ENCODE results near the gene ERFE.

Gene ERFE

DNA sequence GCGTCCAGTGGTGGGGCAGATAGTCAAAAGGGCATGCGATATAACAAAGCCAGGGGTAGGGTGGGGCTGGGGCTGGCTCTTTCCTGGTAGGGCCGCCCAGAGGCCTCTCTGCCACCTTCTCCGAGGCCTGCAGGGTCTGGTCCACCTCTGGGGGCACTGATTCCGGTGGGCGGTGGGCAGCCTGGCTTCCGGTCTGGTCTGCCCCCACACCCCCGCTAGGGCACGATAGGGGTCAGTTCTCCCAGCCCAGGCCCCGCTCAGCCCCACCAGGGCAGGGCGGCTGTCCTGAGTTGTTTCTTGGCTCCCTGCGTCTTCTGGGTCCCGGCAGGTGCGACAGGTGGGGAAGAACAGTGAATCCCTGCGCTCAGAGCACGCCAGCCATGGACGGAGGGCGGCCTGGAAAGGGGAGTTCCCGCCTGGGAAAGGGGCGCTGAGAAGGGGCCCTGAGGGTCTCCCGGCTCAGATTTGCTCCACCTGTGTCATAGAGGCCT lies 707 bp upstream of the ERFE start:
- TF ChIP-seq, protein P1, sequence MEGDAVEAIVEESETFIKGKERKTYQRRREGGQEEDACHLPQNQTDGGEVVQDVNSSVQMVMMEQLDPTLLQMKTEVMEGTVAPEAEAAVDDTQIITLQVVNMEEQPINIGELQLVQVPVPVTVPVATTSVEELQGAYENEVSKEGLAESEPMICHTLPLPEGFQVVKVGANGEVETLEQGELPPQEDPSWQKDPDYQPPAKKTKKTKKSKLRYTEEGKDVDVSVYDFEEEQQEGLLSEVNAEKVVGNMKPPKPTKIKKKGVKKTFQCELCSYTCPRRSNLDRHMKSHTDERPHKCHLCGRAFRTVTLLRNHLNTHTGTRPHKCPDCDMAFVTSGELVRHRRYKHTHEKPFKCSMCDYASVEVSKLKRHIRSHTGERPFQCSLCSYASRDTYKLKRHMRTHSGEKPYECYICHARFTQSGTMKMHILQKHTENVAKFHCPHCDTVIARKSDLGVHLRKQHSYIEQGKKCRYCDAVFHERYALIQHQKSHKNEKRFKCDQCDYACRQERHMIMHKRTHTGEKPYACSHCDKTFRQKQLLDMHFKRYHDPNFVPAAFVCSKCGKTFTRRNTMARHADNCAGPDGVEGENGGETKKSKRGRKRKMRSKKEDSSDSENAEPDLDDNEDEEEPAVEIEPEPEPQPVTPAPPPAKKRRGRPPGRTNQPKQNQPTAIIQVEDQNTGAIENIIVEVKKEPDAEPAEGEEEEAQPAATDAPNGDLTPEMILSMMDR (IDR thresholded peaks at IDR 0.05; ENCODE audit: low read length), result no peak
- no peak for TF ChIP-seq EZH2 (IDR thresholded peaks at IDR 0.05; ENCODE audit: borderline replicate concordance, low read length)
- Histone ChIP-seq H3K27me3 (ENCODE audit: insufficient read depth, low read length) (no peaks in the 10 kb centered on the region; the same call in 1 of the 2 replicates), H4K20me1 (ENCODE audit: insufficient read depth, low read length) (no peaks in the 10 kb centered on the region), H3K9me3 (ENCODE audit: low read length) (no peaks in the 10 kb centered on the region), H3K9me2 (ENCODE audit: low read depth, low read length) (no peaks in the 10 kb centered on the region), H3K4me3 (ENCODE audit: low read depth, low read length, poor library complexity, severe bottlenecking) (no peak overlapping the region), H3K9ac (ENCODE audit: low read length) (no peak overlapping the region), H2AFZ (ENCODE audit: low read length) (no peak overlapping the region), H3K4me2 (ENCODE audit: low read length) (no peak overlapping the region), H3K27ac (ENCODE audit: low read depth, low read length, poor library complexity, severe bottlenecking) (no peak overlapping the region), H3K79me2 (ENCODE audit: insufficient read depth, low read length) (no peaks in the 10 kb centered on the region), H3K4me1 (ENCODE audit: insufficient read depth, low read length, severe bottlenecking) (peaks cover 21% of the 10 kb centered on the region), H3K36me3 (ENCODE audit: insufficient read depth, low read length) (no peaks in the 10 kb centered on the region; the same call in 1 of the 2 replicates), H3F3A (ENCODE audit: insufficient read depth, low read length) (no peaks in the 10 kb centered on the region)

DNA sequence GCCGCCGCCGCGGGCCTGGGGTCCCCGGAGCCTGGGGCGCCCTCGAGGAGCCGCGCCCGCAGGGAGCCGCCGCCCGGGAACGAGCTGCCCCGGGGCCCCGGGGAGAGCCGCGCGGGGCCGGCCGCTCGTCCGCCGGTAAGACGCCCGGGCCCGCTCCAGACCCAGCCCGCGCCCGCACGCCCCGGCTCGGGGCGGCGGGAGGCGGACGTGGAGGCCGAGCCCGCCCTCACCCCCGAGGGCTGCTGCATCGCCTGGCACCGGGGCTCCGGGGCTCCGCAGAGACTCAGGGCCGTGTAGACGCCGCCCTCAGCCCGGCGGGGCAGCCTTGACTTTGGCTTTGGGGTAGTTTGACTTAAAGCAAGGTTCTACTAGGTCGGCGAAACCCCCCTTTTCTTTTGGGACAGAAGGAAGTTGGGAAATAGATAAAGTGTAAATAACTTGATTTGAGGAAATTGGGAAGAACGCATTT lies 335 bp downstream of the ERFE start:
- no peaks in the 10 kb centered on the region; the same call in 1 of the 2 replicates for H3K36me3 ChIP-seq (ENCODE audit: insufficient read depth, low read length)
- peak overlapping the region; percentile 67 for H3K4me2 ChIP-seq (ENCODE audit: low read length)
- no peaks in the 10 kb centered on the region for H4K20me1 ChIP-seq (ENCODE audit: insufficient read depth, low read length)
- peak overlapping the region; percentile 51; the same call in 1 of the 2 replicates for H3K9ac ChIP-seq (ENCODE audit: low read length)
- no peaks in the 10 kb centered on the region for H3K9me3 ChIP-seq (ENCODE audit: low read length)
- peaks cover 21% of the 10 kb centered on the region for H3K4me1 ChIP-seq (ENCODE audit: insufficient read depth, low read length, severe bottlenecking)
- no peak for TF ChIP-seq EZH2 (IDR thresholded peaks at IDR 0.05; ENCODE audit: borderline replicate concordance, low read length)
- TF ChIP-seq, protein P1 (IDR thresholded peaks at IDR 0.05; ENCODE audit: low read length), result no peak
- H3K79me2 ChIP-seq (ENCODE audit: insufficient read depth, low read length), result no peaks in the 10 kb centered on the region
- H2AFZ ChIP-seq (ENCODE audit: low read length), result no peak overlapping the region
- H3K4me3 ChIP-seq (ENCODE audit: low read depth, low read length, poor library complexity, severe bottlenecking), result peak overlapping the region; percentile 58
- H3K9me2 ChIP-seq (ENCODE audit: low read depth, low read length), result no peaks in the 10 kb centered on the region
- no peak overlapping the region for H3K27ac ChIP-seq (ENCODE audit: low read depth, low read length, poor library complexity, severe bottlenecking)
- H3F3A ChIP-seq (ENCODE audit: insufficient read depth, low read length), result no peaks in the 10 kb centered on the region
- no peaks in the 10 kb centered on the region; the same call in 1 of the 2 replicates for H3K27me3 ChIP-seq (ENCODE audit: insufficient read depth, low read length)

DNA sequence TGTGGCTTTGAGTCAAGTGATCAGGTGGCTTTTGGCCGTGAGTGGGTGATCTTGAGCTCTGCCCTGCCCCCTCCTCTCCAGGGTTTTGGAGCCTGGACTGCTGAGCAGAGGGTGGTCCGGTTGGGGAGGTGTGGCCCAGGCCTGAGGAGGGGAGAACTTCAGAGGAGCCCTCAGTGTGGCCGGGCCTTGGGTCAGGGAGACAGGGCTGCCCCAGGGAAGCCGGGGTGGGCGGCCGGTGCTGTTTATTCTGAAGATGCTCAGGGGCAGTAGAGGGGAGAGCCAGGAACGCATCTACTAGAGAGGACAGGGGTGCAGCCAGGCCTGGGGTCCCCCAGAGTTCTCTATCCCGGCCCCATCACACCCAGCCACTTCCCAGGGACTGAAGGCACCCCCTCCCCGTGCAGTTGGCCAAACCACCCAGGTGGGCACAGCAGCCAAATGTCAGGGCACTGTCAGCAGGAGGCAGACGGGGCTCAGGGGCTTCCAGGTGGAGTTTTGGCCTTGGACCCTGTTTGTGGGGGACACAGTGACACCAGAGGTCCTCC lies 963 bp downstream of the ERFE start:
- peak overlapping the region; percentile 58 for H3K4me3 ChIP-seq (ENCODE audit: low read depth, low read length, poor library complexity, severe bottlenecking)
- H2AFZ ChIP-seq (ENCODE audit: low read length), result no peak overlapping the region
- no peaks in the 10 kb centered on the region; the same call in 1 of the 2 replicates for H3K36me3 ChIP-seq (ENCODE audit: insufficient read depth, low read length)
- no peaks in the 10 kb centered on the region for H3K27me3 ChIP-seq (ENCODE audit: insufficient read depth, low read length)
- no peaks in the 10 kb centered on the region for H3K79me2 ChIP-seq (ENCODE audit: insufficient read depth, low read length)
- H3K9ac ChIP-seq (ENCODE audit: low read length), result no peak overlapping the region; the same call in 1 of the 2 replicates
- H3K27ac ChIP-seq (ENCODE audit: low read depth, low read length, poor library complexity, severe bottlenecking), result no peak overlapping the region
- H3K9me3 ChIP-seq (ENCODE audit: low read length), result no peaks in the 10 kb centered on the region
- no peaks in the 10 kb centered on the region for H3K9me2 ChIP-seq (ENCODE audit: low read depth, low read length)
- H3K4me2 ChIP-seq (ENCODE audit: low read length), result peak overlapping the region; percentile 67
- no peaks in the 10 kb centered on the region for H3F3A ChIP-seq (ENCODE audit: insufficient read depth, low read length)
- no peaks in the 10 kb centered on the region for H4K20me1 ChIP-seq (ENCODE audit: insufficient read depth, low read length)
- peaks cover 21% of the 10 kb centered on the region for H3K4me1 ChIP-seq (ENCODE audit: insufficient read depth, low read length, severe bottlenecking)
- TF ChIP-seq, protein P1 (IDR thresholded peaks at IDR 0.05; ENCODE audit: low read length), result no peak
- no peak for TF ChIP-seq EZH2 (IDR thresholded peaks at IDR 0.05; ENCODE audit: borderline replicate concordance, low read length)
